Erythroblast (primary cell): ENCODE data around the gene CPPED1.

Source experiments
- GATA1 ChIP-seq: IDR thresholded peaks from 2 replicates; pipeline ENCODE4 v1.6.1; 2011; ENCODE audit warnings: low read depth, mild to moderate bottlenecking, control low read depth, low read length, moderate library complexity
- POLR2A ChIP-seq: IDR thresholded peaks from 2 replicates; pipeline ENCODE4 v1.6.1; 2011; ENCODE audit warnings: mild to moderate bottlenecking, low read length

DNA sequence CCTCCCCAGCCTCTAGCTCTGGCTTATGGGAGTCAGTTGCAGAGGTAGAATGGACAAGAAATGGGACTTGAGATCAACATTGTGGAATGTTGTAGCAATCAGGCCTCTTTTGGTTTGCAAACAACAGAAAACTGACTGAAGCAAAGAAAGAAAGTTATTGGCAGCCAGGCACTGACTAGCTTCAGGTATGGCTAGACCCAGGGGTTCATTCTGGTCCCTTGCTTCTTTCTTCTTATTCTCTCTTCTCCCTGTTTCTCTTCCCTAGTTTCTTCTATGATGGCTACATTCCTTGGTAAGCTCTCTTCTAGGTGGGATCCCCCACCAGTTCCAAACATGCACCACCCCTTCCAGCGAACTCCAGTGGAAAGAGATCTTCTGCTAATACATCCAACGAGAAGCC, 154.3 kb downstream of the CPPED1 start:
- TF ChIP-seq POLR2A = no peak
- TF ChIP-seq GATA1 = no peak
